Stimulated activated CD8-positive, alpha-beta memory T cell treated with anti-CD3 and anti-CD28 coated beads, Interleukin-15, amount 100 ng/mL, for 4 hours (primary cell): Measurements from ENCODE around the gene TUBD1.
"Not testable (repeated sequence)": the region's sequence is repeated elsewhere in the genome, so short reads cannot be mapped to it uniquely, and the experiment has no call there.

ENCODE experiments used
- DNase-seq, 2 donors: peaks; one replicate each; pipeline ENCODE4 v3.0.0-alpha.2; 2020; ENCODE audit warnings: low read depth in 2 of 2

The TUBD1 gene

GRCh38 chr17:59892924-59893675 lies at the start of gene TUBD1, which contains the start of gene RPS6KB1:
Gene TUBD1, minus strand, starts transcription at chr17:59892943. Its CDS starts 1,941 bp downstream, at chr17:59891002.
Gene RPS6KB1, plus strand, starts transcription at chr17:59893121. Its CDS starts 64 bp downstream, at chr17:59893185.
- DNase-seq = peak; percentile 94 to 98

GRCh38 chr17:59941131-59941530 lies 48.4 kb upstream of the TUBD1 start:
- no peak for DNase-seq

DNA sequence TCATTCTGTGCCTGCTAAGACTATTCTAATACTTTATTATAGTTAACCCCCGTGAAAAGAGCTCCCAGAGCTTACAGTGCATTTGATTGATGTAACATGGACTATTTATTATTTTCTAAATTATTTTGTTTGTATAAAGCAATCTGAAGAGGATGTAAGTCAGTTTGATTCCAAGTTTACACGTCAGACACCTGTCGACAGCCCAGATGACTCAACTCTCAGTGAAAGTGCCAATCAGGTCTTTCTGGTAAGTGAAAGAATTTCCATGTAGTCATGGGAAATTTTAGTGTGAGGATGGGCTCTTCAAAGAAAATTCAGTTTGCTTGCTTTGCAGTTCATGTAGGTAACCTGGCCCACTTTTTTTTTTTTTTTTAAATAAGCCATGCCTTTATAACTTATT lies 48.0 kb upstream of the TUBD1 start:
- DNase-seq = not testable (repeated sequence)

DNA sequence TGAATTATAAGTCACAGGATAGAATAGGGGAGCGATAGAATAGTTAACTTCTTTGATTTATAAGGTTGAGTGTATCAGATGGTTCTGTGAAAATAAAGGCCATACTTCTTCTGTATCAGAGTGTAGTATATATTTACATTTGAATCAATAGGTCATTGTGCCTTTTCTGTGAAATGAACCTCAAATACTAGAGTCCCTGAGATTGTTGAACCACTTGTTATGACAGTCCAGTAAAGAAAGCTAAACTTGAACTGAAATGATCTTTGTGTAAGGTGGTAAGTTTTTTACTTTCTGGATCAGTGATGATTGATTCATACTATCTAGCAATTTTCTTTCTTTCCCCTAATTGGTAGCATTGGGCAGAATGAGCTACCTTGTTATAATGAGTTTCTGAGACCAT lies 40.6 kb upstream of the TUBD1 start:
- DNase-seq = not testable (repeated sequence)

- not testable (repeated sequence) for DNase-seq
These were observed 38.0 kb upstream of the TUBD1 start for GRCh38 chr17:59930768-59931167.

DNA sequence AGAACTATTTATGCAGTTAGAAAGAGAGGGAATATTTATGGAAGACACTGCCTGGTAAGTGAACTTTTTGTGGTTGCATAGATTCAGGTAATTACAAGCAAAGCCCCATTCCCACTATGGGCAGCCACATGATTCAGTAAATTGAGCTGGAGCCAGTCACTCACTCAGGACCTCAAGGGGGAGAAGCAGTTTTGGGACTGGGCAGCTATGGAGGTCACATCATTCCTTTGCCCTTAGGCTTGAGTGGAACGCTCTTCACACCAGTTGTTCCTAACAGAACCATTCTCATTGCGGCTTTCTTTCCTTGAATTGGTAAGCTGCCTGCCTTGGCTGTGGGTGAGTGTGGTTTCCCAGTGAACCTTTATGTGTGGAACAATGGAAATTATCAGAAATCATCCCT lies 37.4 kb upstream of the TUBD1 start:
- not testable (repeated sequence) for DNase-seq

GRCh38 chr17:59920637-59921036 lies 27.9 kb upstream of the TUBD1 start:
- DNase-seq = not testable (repeated sequence)

DNA sequence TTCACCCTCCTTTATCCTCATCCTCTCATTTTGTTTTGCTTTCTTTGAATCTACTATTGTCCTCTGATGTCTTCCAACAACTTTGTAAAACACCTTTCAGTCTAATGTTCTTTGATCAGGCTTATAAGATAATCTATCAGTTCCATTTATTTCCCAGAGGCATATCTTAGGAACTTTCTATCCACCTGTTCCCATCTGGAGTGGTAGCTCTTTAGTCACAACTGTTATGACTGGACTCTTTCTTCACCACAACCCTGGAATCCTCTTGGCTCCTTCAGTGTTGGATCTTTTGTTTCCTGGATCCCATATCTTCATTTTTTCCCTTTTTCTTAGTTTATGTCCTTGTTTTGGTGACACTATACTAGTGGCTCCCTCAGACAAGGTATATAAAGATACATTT lies 23.7 kb upstream of the TUBD1 start:
- no peak for DNase-seq

DNA sequence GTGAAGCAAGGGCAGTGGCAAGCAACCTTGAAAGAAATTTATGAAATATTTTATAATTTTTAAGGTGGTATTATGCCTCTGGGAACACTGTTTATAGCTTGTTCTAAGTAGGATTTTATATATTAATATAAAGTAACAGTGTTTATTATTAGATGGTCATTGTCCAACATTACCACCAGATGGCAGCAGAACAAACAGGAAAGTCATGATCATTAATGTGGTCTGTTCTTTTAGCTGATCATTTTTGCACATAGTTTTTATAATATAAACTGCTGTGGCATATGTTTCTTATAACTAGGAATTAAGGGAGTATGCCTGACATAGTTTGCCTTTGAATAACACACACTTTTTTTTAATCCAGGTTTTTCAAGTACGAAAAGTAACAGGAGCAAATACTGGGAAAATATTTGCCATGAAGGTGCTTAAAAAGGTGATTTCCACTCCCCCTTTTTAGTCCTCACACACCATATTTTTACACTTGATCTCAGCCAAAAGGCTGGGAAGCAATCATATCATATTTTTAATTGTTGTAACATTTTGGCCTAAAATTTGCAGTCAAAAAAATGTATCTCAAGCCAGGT lies 21.6 kb upstream of the TUBD1 start:
- no peak for DNase-seq

DNA sequence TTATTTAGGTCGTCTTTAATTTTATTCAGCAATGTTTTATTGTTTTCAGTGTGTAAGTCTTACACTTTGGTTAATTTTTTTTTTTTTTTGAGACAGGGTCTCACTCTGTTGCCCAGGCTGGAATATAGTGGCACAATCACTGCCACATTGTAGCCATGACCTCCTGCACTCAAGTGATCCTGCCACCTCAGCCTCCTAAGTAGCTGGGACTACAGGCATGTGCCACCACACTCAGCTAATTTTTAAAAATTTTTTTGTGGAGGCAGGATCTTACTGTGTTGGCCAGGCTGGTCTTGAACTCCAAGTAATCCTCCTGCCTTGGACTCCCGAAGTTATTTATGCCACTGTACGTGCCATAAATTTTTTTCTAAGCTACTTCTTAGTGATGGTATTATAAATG lies 14.7 kb upstream of the TUBD1 start:
- DNase-seq = no peak

- DNase-seq = no peak
These were observed 10.7 kb upstream of the TUBD1 start for GRCh38 chr17:59903455-59903854.

DNA sequence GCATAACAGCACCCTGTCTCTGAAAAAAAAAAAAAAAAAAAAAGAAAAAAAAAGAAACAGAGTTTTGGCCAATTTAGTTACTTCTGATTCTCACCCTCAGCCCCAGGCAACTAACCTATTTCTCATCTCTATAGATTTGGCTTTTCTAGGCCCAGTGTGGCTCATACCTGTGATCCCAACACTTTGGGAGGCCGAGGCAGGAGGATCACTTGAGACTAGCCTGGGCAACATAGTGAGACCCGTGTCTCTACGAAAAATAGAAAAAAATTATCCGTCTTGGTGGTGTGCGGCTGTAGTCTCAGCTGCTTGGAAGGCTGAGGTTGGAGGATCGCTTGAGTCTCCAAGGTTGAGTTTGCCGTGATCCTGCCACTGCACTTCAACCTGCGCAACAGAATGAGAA lies 8.9 kb upstream of the TUBD1 start:
- no peak for DNase-seq

- no peak for DNase-seq
These were observed 6.4 kb upstream of the TUBD1 start for GRCh38 chr17:59899099-59899498.

DNA sequence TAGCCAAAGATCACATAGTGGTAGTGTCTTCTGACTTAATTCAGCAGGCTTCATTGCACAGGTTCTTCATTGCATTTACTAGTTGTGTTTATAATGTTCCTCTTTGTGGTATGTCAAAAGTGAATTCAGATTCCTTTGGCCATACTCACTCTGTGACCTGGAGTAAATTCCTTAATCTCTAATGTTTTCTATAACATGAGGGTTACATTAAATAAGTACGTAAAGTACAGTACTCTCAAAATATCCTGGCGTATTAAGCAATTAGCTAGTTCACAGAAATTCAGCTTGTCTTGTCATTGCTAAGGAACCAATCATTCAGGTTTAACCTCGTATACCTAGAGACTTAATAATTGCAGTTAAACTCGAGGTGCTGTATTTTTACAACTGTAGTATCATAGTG lies 4.3 kb upstream of the TUBD1 start:
- DNase-seq = no peak

- DNase-seq = no peak
These were observed 945 bp upstream of the TUBD1 start for GRCh38 chr17:59893676-59894100.

DNA sequence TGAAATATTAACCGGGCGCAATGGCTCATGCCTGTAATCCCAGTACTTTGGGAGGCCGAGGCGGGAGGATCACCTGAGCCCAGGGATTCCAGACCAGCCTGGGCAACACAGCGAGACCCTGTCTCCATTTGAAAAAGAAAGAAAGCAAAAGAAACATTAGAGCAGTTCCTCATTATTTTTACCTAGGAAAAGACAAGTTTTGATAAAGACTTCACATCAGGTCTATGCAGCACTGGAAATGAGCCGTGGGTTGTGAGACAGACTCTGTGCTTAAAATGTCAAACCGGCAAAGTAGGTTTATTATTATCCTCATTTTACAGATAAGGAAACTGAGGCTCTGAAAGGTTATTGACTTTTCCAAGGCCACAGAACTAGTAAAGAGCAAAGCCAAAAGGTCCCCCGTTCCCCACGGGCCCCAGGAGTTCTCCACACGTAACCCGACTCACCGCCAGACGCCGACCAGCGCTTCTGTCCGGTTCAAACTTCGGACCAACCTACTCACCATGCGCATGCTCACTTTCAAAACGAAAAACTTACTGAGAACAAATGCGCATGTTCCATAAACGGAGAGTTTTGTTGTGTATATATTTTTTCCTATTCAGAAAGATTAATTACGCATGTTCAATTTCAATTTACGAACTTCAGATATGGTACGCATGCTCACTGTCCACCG lies 356 bp downstream of the TUBD1 start:
- no peak for DNase-seq

DNA sequence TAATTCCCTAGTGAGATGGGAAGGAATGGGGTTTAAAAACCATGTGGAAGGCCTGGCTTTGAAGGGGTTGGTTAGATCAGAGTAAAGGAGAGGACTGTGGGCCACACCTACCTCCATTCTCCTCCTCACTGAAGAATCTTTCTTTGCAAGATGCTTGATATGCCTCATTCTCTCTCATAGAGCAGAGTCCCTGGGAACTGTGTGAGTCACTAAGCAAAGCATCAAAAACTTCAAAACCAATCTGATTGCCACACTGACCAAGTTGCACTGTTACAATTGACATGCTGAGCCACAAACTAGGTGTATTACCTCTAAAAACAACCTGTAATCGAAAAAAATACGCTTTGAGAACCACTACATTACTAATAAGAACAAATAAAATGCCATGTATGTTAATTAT lies 2.0 kb downstream of the TUBD1 start:
- no peak for DNase-seq

DNA sequence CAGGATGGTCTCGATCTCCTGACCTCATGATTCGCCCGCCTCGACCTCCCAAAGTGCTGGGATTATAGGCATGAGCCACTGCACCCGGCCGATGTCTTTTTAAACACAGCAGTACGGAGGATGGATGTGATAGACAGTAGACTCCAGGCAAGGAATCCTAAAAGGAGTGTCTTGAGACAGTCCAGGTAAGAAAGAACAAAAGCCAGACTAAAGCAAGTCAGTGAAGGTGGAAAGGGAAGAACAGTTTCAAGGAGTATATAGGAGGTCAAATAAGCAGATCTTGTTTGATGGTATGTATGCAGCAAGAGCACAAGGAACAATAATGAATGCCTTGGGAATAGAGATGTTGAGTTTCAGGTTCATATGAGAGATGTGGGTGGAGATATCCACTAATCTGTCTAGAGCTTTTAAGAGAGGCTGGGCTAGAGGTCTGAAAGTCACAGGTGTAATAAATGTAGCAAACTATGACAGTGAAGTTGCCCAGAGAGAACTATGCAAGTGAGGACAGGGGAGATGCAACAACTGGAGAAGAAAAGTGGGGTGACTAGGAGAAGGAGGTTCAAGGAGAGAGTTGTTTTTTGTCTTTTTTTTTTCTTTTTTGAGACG lies 4.5 kb downstream of the TUBD1 start:
- DNase-seq = no peak

DNA sequence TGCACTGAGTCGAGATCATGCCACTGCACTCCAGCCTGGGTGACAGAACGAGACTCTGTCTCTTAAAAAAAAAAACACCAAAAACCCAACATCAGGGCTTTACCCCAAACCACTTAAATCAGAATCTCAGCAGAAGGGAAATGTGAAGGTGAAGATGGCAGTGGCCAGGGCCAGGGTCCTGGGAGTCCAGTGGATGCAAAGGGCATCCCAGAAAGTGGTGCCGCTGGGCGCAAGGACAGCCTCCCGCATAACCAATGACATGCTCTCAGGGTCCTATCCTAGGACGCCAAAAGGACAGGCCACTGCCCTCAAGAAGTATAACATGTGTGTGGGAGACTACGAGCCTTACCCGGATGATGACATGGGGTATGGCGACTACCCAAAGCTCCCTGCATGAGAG lies 7.9 kb downstream of the TUBD1 start:
- no peak for DNase-seq

GRCh38 chr17:59878624-59879023 lies 14.1 kb downstream of the TUBD1 start:
- DNase-seq = no peak

- DNase-seq = no peak
These were observed 14.8 kb downstream of the TUBD1 start for GRCh38 chr17:59877965-59878364.

DNA sequence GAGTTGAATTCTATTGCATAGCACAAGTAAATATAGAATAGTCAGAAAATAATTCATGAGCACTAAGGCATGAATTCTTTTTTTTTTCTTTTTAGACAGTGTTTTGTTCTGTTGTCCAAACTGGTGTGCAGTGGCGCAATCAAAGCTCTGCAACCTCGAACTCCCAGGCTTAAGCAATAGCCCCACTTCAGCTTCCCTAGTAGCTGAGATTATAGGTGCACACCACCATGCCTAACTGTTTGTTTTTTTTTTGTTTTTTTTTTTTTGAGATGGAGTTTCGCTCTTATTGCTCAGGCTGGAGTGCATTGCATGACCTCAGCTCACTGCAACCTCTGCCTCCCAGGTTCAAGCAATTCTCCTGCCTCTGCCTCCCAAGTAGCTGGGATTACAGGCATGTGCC lies 16.6 kb downstream of the TUBD1 start:
- DNase-seq = no peak

- no peak for DNase-seq
These were observed 18.4 kb downstream of the TUBD1 start for GRCh38 chr17:59874376-59874775.
